ENCODE results near the gene ATXN1. TPM values are rescaled to one million over a fixed set of nuclear protein-coding genes. Genes with fewer than 3 reads are reported as not detected.

ATXN1 gene
- total and polyA plus RNA-seq, 2 experiments from 2014 or later: 4.8 to 9.1 TPM

DNA sequence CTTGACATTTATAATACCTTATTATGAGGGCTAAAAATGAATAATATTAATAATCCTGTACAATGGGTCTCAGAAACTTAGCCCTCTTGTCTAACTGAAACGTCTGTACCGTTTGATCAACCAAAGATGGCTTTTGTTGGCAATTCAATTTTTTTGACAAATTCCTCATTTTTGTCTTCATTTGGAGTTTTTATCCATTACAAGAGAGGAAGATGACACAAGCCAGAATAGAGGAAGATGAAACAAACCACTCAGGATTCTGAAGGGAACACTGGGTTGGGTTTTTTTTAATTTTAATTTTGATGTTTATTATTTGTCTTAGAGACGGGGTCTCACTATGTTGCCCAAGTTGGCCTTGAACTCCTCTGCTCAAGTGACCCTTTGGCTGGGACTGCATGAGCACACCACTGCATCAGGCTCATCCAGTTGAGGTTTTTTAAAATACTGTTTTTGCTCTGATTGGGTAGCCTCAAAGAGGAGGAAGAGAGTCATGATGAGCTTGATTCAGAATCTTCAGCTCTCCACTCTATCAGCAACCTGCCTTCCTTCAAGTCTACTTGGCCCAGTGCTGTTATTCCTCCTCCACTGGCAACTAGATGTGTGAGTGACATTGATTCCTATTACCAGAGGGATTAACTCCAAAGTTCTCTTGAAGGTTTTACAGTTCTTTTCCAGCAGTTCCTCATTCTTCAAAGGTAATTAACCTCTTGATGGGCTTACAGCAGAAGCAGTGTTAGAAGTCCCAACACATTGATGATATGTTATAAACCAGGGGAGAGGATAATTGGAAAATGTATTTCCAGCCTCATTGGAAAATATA lies 71.3 kb downstream of the ATXN1 start (continued):
- TF ChIP-seq, protein P1, sequence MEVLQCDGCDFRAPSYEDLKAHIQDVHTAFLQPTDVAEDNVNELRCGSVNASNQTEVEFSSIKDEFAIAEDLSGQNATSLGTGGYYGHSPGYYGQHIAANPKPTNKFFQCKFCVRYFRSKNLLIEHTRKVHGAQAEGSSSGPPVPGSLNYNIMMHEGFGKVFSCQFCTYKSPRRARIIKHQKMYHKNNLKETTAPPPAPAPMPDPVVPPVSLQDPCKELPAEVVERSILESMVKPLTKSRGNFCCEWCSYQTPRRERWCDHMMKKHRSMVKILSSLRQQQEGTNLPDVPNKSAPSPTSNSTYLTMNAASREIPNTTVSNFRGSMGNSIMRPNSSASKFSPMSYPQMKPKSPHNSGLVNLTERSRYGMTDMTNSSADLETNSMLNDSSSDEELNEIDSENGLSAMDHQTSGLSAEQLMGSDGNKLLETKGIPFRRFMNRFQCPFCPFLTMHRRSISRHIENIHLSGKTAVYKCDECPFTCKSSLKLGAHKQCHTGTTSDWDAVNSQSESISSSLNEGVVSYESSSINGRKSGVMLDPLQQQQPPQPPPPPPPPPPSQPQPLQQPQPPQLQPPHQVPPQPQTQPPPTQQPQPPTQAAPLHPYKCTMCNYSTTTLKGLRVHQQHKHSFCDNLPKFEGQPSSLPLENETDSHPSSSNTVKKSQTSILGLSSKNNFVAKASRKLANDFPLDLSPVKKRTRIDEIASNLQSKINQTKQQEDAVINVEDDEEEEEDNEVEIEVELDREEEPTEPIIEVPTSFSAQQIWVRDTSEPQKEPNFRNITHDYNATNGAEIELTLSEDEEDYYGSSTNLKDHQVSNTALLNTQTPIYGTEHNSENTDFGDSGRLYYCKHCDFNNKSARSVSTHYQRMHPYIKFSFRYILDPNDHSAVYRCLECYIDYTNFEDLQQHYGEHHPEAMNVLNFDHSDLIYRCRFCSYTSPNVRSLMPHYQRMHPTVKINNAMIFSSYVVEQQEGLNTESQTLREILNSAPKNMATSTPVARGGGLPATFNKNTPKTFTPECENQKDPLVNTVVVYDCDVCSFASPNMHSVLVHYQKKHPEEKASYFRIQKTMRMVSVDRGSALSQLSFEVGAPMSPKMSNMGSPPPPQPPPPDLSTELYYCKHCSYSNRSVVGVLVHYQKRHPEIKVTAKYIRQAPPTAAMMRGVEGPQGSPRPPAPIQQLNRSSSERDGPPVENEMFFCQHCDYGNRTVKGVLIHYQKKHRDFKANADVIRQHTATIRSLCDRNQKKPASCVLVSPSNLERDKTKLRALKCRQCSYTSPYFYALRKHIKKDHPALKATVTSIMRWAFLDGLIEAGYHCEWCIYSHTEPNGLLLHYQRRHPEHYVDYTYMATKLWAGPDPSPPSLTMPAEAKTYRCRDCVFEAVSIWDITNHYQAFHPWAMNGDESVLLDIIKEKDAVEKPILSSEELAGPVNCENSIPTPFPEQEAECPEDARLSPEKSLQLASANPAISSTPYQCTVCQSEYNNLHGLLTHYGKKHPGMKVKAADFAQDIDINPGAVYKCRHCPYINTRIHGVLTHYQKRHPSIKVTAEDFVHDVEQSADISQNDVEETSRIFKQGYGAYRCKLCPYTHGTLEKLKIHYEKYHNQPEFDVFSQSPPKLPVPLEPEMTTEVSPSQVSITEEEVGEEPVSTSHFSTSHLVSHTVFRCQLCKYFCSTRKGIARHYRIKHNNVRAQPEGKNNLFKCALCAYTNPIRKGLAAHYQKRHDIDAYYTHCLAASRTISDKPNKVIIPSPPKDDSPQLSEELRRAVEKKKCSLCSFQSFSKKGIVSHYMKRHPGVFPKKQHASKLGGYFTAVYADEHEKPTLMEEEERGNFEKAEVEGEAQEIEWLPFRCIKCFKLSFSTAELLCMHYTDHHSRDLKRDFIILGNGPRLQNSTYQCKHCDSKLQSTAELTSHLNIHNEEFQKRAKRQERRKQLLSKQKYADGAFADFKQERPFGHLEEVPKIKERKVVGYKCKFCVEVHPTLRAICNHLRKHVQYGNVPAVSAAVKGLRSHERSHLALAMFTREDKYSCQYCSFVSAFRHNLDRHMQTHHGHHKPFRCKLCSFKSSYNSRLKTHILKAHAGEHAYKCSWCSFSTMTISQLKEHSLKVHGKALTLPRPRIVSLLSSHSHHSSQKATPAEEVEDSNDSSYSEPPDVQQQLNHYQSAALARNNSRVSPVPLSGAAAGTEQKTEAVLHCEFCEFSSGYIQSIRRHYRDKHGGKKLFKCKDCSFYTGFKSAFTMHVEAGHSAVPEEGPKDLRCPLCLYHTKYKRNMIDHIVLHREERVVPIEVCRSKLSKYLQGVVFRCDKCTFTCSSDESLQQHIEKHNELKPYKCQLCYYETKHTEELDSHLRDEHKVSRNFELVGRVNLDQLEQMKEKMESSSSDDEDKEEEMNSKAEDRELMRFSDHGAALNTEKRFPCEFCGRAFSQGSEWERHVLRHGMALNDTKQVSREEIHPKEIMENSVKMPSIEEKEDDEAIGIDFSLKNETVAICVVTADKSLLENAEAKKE (CRISPR knock-in tag; IDR thresholded peaks at IDR 0.05): no peak
- no peak for TF ChIP-seq EZH2 (IDR thresholded peaks at IDR 0.05; ENCODE audit: low read depth, unreplicated experiment)
- no peak for TF ChIP-seq JUNB (IDR thresholded peaks at IDR 0.05; ENCODE audit: unreplicated experiment)
- no peak for TF ChIP-seq ZNF114 (CRISPR knock-in tag; IDR thresholded peaks at IDR 0.05)
- TF ChIP-seq ZNF331 (CRISPR knock-in tag; IDR thresholded peaks at IDR 0.05; ENCODE audit: low read depth): no peak
- TF ChIP-seq STAT1 (IDR thresholded peaks at IDR 0.05; ENCODE audit: unreplicated experiment): no peak
- TF ChIP-seq POLR2AphosphoS5 (IDR thresholded peaks at IDR 0.05; ENCODE audit: low read depth): no peak

DNA sequence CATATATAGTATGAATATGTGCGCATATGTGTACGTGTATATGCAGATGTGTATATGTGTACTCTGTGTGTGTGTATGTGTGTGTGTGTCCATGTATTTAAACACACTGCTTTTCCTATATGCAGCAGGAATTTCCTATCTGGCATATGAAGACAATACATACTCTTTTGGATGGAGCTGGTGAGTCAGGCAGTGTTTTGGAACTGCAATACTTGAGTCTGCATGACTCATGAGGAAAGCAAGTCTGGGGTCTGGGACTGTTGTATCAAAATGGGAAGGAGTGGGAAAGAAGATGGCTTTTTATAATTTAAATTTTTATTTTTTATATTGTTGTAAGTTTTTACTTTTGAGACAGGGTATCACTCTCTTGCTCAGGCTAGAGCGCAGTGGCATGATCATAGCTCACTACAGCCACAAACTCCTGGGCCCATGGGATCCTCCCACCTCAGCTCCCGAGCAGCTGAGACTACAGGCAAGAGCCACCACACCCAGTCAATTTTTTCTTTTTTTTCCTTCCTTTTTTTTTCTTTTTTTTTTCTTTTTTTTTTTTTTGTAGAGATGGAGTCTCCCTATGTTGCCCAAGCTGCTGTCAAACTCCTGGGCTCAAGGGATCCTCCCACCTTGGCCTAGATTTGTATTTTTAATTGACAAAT lies 72.2 kb downstream of the ATXN1 start:
- no peak overlapping the region for H3K4me3 ChIP-seq
- Mint-ChIP-seq H3K36me3 (ENCODE audit: low read depth) (no peaks in the 10 kb centered on the region), H3K27me3 (ENCODE audit: insufficient read depth, low read depth, poor library complexity) (no peaks in the 10 kb centered on the region), H3K27ac (no peak overlapping the region), H3K9me3 (no peaks in the 10 kb centered on the region), H3K4me1 (peaks cover 13% of the 10 kb centered on the region), H3K4me3 (no peak overlapping the region)
- H3K27ac ChIP-seq (ENCODE audit: low read depth): no peak overlapping the region
- peaks cover 7% of the 10 kb centered on the region for H3K9me2 ChIP-seq (ENCODE audit: insufficient read depth)
- no peak overlapping the region for H3K4me2 ChIP-seq
- H3F3A ChIP-seq (replicated peaks; ENCODE audit: low read depth): no peaks in the 10 kb centered on the region
- H3K4me1 ChIP-seq (ENCODE audit: insufficient read depth): 0 out of 2 replicates have a peak, but pooled peaks cover 6% of the 10 kb centered on the region
- no peak for DNase-seq (ENCODE audit: low spot score)
- no peaks in the 10 kb centered on the region for H4K20me1 ChIP-seq (replicated peaks; ENCODE audit: insufficient read depth)
- ATAC-seq: no peak
- H3K79me2 ChIP-seq (replicated peaks; ENCODE audit: insufficient read depth): no peaks in the 10 kb centered on the region
- no peak overlapping the region for H2AFZ ChIP-seq
- H3K36me3 ChIP-seq (ENCODE audit: insufficient read depth): no peaks in the 10 kb centered on the region
- no peaks in the 10 kb centered on the region for H3K27me3 ChIP-seq (ENCODE audit: insufficient read depth)
- TF ChIP-seq NANOG (IDR thresholded peaks at IDR 0.05; ENCODE audit: borderline replicate concordance): no peak
- no peak for TF ChIP-seq EZH2phosphoT487 (IDR thresholded peaks at IDR 0.05; ENCODE audit: unreplicated experiment)
- TF ChIP-seq ZNF331 (CRISPR knock-in tag; IDR thresholded peaks at IDR 0.05; ENCODE audit: low read depth): no peak
- TF ChIP-seq, protein P2, sequence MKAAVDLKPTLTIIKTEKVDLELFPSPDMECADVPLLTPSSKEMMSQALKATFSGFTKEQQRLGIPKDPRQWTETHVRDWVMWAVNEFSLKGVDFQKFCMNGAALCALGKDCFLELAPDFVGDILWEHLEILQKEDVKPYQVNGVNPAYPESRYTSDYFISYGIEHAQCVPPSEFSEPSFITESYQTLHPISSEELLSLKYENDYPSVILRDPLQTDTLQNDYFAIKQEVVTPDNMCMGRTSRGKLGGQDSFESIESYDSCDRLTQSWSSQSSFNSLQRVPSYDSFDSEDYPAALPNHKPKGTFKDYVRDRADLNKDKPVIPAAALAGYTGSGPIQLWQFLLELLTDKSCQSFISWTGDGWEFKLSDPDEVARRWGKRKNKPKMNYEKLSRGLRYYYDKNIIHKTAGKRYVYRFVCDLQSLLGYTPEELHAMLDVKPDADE (IDR thresholded peaks at IDR 0.05): no peak
- no peak for TF ChIP-seq STAT1 (IDR thresholded peaks at IDR 0.05; ENCODE audit: unreplicated experiment)
- TF ChIP-seq CTCF (conservative IDR thresholded peaks at IDR 0.05; ENCODE audit: low read depth in 2 of 2): no peak

All from GM23338 (cell line).